H1 (cell line): ENCODE results near the gene HYDIN. TPM values are rescaled to one million over a fixed set of nuclear protein-coding genes. Genes with fewer than 3 reads are reported as not detected.
"Not testable (repeated sequence)": the region's sequence is repeated elsewhere in the genome, so short reads cannot be mapped to it uniquely, and the experiment has no call there.

Source experiments
- CTCF ChIA-PET: fragments of 300-600 bp; sonication (Branson Sonifier 250); formaldehyde crosslinking; loops from one replicate; lab custom pipeline; 2021; ENCODE audit not compliant: partially characterized antibody; lab: Charles Lee
- POLR2A ChIA-PET: fragments of 300-600 bp; sonication (Branson Sonifier 250); formaldehyde crosslinking; loops from one replicate; lab custom pipeline; 2021; ENCODE audit warnings: inconsistent platforms; ENCODE audit not compliant: partially characterized antibody; lab: Charles Lee
- DNase-seq, 2 experiments: peaks; one replicate each; pipeline versions ENCODE4 v3.0.0 to v3.0.0-alpha.2; 2010 to 2022; ENCODE audit warnings: low spot score in 2 of 2, low read depth in 1 of 2, mixed read lengths in 1 of 2
- FAIRE-seq: peaks from 2 replicates; lab custom pipeline; 2011; peaks lifted over from hg19 to GRCh38; lab: Jason Lieb, UNC
- H2AFZ ChIP-seq: 2 replicates; pipeline ENCODE4 v1.8.1; 2012; ENCODE audit warnings: low read length, inconsistent platforms
- H2AK5ac ChIP-seq: 2 replicates; pipeline ENCODE4 v1.6.1; 2013; ENCODE audit warnings: low read depth, low read length
- H2BK120ac ChIP-seq: replicated peaks from 2 replicates; pipeline ENCODE3; 2013; ENCODE audit warnings: low read depth, low read length, inconsistent platforms
- H2BK12ac ChIP-seq: 2 replicates; pipeline ENCODE4 v1.6.1; 2013; ENCODE audit warnings: low read depth, low read length
- H2BK15ac ChIP-seq: 2 replicates; pipeline ENCODE4 v1.6.1; 2013; ENCODE audit warnings: low read length
- H2BK20ac ChIP-seq: 2 replicates; pipeline ENCODE4 v1.6.1; 2013; ENCODE audit warnings: low read length
- H2BK5ac ChIP-seq: 2 replicates; pipeline ENCODE4 v1.6.1; 2013; ENCODE audit warnings: low read depth, low read length
- H3K14ac ChIP-seq: 2 replicates; pipeline ENCODE4 v1.6.1; 2013; ENCODE audit warnings: inconsistent platforms; ENCODE audit not compliant: insufficient read length
- H3K18ac ChIP-seq: 2 replicates; pipeline ENCODE4 v1.6.1; 2013; ENCODE audit warnings: low read length; ENCODE audit errors: extremely low read depth
- H3K23ac ChIP-seq: 2 replicates; pipeline ENCODE4 v1.6.1; 2013; ENCODE audit warnings: inconsistent platforms; ENCODE audit not compliant: insufficient read length
- H3K23me2 ChIP-seq: 2 replicates; pipeline ENCODE4 v1.6.1; 2013; ENCODE audit warnings: low read depth, low read length
- H3K27ac ChIP-seq: 2 replicates; pipeline ENCODE4 v1.6.1; 2011; ENCODE audit warnings: low read depth, low read length, inconsistent platforms
- H3K27me3 ChIP-seq, 4 experiments: replicated peaks in 1 of 4; 1 replicate in 1 of 4; 2 replicates in 3 of 4; pipeline versions ENCODE4 v1.6.1 to v1.8.1; 2011 to 2013; ENCODE audit warnings: low read length in 3 of 4, mild to moderate bottlenecking in 3 of 4, inconsistent platforms in 2 of 4, mixed read lengths in 2 of 4, moderate library complexity in 1 of 4; ENCODE audit not compliant: control insufficient read depth in 3 of 4, insufficient read depth in 3 of 4; ENCODE audit errors: extremely low read depth in 1 of 4
- H3K36me3 ChIP-seq, 4 experiments: 2 replicates each; pipeline versions ENCODE4 v1.6.1 to v1.8.1; 2011 to 2013; ENCODE audit warnings: mild to moderate bottlenecking in 4 of 4, low read length in 3 of 4, moderate library complexity in 2 of 4, control low read depth in 1 of 4, inconsistent platforms in 1 of 4; ENCODE audit not compliant: insufficient read depth in 4 of 4, control insufficient read depth in 2 of 4
- H3K4ac ChIP-seq: replicated peaks from 2 replicates; pipeline ENCODE3; 2013; ENCODE audit warnings: low read length, low read depth, mixed read lengths, inconsistent platforms; ENCODE audit not compliant: insufficient read length
- H3K4me1 ChIP-seq, 4 experiments: replicated peaks in 1 of 4; 1 replicate in 1 of 4; 2 replicates in 3 of 4; pipeline versions ENCODE4 v1.6.1 to v1.8.1; 2011 to 2013; ENCODE audit warnings: low read length in 3 of 4, inconsistent platforms in 2 of 4, mixed read lengths in 1 of 4; ENCODE audit not compliant: insufficient read depth in 4 of 4, control insufficient read depth in 3 of 4
- H3K4me2 ChIP-seq, 2 experiments: 2 replicates each; pipeline versions ENCODE4 v1.6.1 to v1.8.1; 2011 to 2013; ENCODE audit warnings: low read depth in 2 of 2, low read length in 2 of 2, control low read depth in 1 of 2, inconsistent platforms in 1 of 2, mild to moderate bottlenecking in 1 of 2; ENCODE audit not compliant: insufficient read depth in 1 of 2
- H3K4me3 ChIP-seq, 4 experiments: fragments of 200-600, 300-600 bp in 1 of 4; sonication (generic), shearing (Covaris generic), sonication (Bioruptor Twin) in 1 of 4; 2 replicates each; pipeline versions ENCODE4 v1.5.1 to v1.8.1; 2011 to 2016; ENCODE audit warnings: low read length in 4 of 4, low read depth in 3 of 4, control low read depth in 2 of 4, inconsistent platforms in 2 of 4, mild to moderate bottlenecking in 2 of 4, mixed read lengths in 1 of 4, moderate library complexity in 1 of 4; ENCODE audit not compliant: insufficient read depth in 2 of 4; ENCODE audit errors: extremely low read depth in 1 of 4
- H3K56ac ChIP-seq: replicated peaks from 2 replicates; pipeline ENCODE3; 2013; ENCODE audit warnings: low read depth, mild to moderate bottlenecking, mixed read lengths, low read length, inconsistent platforms; ENCODE audit not compliant: insufficient read length
- H3K79me1 ChIP-seq: 2 replicates; pipeline ENCODE4 v1.6.1; 2013; ENCODE audit warnings: low read depth, low read length, control low read depth
- H3K79me2 ChIP-seq, 2 experiments: 2 replicates each; pipeline versions ENCODE4 v1.6.1 to v1.8.1; 2012 to 2013; ENCODE audit warnings: low read length in 2 of 2, mild to moderate bottlenecking in 2 of 2, inconsistent platforms in 1 of 2; ENCODE audit not compliant: insufficient read depth in 2 of 2, control insufficient read depth in 1 of 2
- H3K9ac ChIP-seq, 4 experiments: replicated peaks in 1 of 4; 1 replicate in 1 of 4; 2 replicates in 3 of 4; pipeline versions ENCODE4 v1.6.1 to v1.8.1; 2011 to 2013; ENCODE audit warnings: low read depth in 3 of 4, low read length in 3 of 4, control low read depth in 2 of 4, mild to moderate bottlenecking in 2 of 4, moderate library complexity in 2 of 4, inconsistent platforms in 1 of 4; ENCODE audit errors: extremely low read depth in 1 of 4
- H3K9me3 ChIP-seq, 2 experiments: 2 replicates each; pipeline versions ENCODE4 v1.6.1 to v1.8.1; 2012 to 2013; ENCODE audit warnings: mild to moderate bottlenecking in 2 of 2, moderate library complexity in 2 of 2, control low read depth in 1 of 2, inconsistent platforms in 1 of 2, low read depth in 1 of 2, low read length in 1 of 2, mixed read lengths in 1 of 2; ENCODE audit not compliant: insufficient read depth in 2 of 2
- H4K20me1 ChIP-seq, 2 experiments: replicated peaks in 1 of 2; 2 replicates each; pipeline versions ENCODE3 to v1.8.1; 2011 to 2013; ENCODE audit warnings: inconsistent platforms in 2 of 2, low read length in 2 of 2, mild to moderate bottlenecking in 1 of 2; ENCODE audit not compliant: insufficient read depth in 2 of 2, control insufficient read depth in 1 of 2
- H4K5ac ChIP-seq: 2 replicates; pipeline ENCODE4 v1.6.1; 2013; ENCODE audit warnings: low read length, low read depth, mixed read lengths, inconsistent platforms; ENCODE audit not compliant: insufficient read length
- H4K8ac ChIP-seq: 2 replicates; pipeline ENCODE4 v1.8.0; 2013; ENCODE audit warnings: mild to moderate bottlenecking, moderate library complexity, low read length, inconsistent platforms; ENCODE audit not compliant: insufficient read depth; ENCODE audit errors: extremely low read depth
- H4K91ac ChIP-seq: replicated peaks from 2 replicates; pipeline ENCODE3; 2013; ENCODE audit warnings: low read length, mixed read lengths, inconsistent platforms; ENCODE audit not compliant: insufficient read length
- WGBS, 2 experiments: shearing (Covaris generic) in 1 of 2; methylation state at CpG; one replicate each; pipeline versions ENCODE4 v1.1.6 to v1.1.7; 2013 to 2015; ENCODE audit warnings: low lambda C conversion rate in 2 of 2, mixed read lengths in 2 of 2, inconsistent platforms in 1 of 2, low coverage in 1 of 2, missing lambda C conversion rate in 1 of 2; ENCODE audit not compliant: insufficient replicate concordance in 2 of 2, insufficient coverage in 1 of 2, insufficient read length in 1 of 2; ENCODE audit errors: extremely low coverage in 1 of 2, missing lambda C conversion rate in 1 of 2; 5-methylcytosine and 5-hydroxymethylcytosine counted together
- polyA plus RNA-seq, 7 experiments: library from polyadenylated mRNA; depleted of rRNA in 3 of 7; stranded (reverse) in 5 of 7; unstranded in 2 of 7; fragments of >200 nt in 5 of 7; fragments of 200-250 nt in 2 of 7; gene quantifications; 1 replicate in 5 of 7; 2 replicates in 1 of 7; 4 replicates in 1 of 7; pipeline versions ENCODE4 v1.2.1 to v1.2.3, GENCODE V29; 2011 to 2013; ENCODE audit warnings: missing spikeins in 2 of 7, mixed read lengths in 2 of 7
- total RNA-seq: library from RNA; stranded (reverse); fragmentation: NEBNext Ultra II Directional; extraction: Animal tissue kit (Norgen Biotek cat#: 25700); gene quantifications from 2 replicates; pipeline ENCODE4 v1.2.1, GENCODE V29; 2021

HYDIN gene
- total and polyA plus RNA-seq, 2 of the 8 experiments (the other 6 are each of a cell fraction or from before 2014, with no cell fraction given): 1.1 to 1.8 TPM

DNA sequence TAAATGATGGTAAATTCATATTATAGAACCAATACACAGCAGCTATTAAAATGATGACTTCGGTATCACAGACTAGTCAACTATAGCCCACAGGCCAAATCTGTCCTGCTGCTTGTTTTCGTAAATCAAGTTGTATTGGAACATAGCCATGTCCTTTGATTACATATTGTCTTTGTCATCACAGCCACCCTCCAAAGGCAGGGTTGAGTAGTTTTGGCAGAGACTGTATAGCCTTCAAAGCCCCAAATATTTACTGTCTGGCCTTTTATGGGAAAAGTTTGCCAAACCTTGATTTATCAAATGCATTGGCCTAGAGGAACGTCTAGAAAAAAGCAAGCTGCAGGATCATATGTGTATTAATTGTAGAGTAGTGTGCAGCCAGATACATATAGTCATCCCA is 270.4 kb downstream of the HYDIN start:
- H3K14ac ChIP-seq, DNase-seq, H2BK20ac ChIP-seq, H3K56ac ChIP-seq, H3K4me1 ChIP-seq, H3K27ac ChIP-seq, H3K23me2 ChIP-seq, H3K79me1 ChIP-seq, H3K27me3 ChIP-seq, H2BK120ac ChIP-seq, H3K4me3 ChIP-seq, H3K23ac ChIP-seq, H2AK5ac ChIP-seq, H3K79me2 ChIP-seq, H4K5ac ChIP-seq, H3K9me3 ChIP-seq, H3K18ac ChIP-seq, H3K4me2 ChIP-seq, H4K91ac ChIP-seq, H3K4ac ChIP-seq, H3K36me3 ChIP-seq, H2BK5ac ChIP-seq, H4K20me1 ChIP-seq, H2BK15ac ChIP-seq, CTCF ChIA-PET, FAIRE-seq, H2BK12ac ChIP-seq, H4K8ac ChIP-seq, H3K9ac ChIP-seq, H2AFZ ChIP-seq, POLR2A ChIA-PET: not testable (repeated sequence)
- no CpG with 5 or more reads among the region's 3 CpGs for WGBS, 2 experiments
